Activated naive CD8-positive, alpha-beta T cell treated with anti-CD3 and anti-CD28 coated beads, Interleukin-2, amount 50 U/mL, for 24 hours (primary cell): ENCODE results near the gene MOB2.

Source experiments
- ATAC-seq: fragments of 150-1000 bp; cut with Tn5 transposase; one replicate; pipeline ENCODE4 v1.10.0; 2021
- DNase-seq: peaks from one replicate; pipeline ENCODE4 v3.0.0; 2021
- H3K27ac Mint-ChIP-seq: one replicate; pipeline ENCODE4 v1.8.0; 2021; ENCODE audit warnings: mild to moderate bottlenecking, mixed read lengths
- H3K27me3 Mint-ChIP-seq: one replicate; pipeline ENCODE4 v1.8.0; 2021; ENCODE audit warnings: mixed read lengths
- H3K36me3 Mint-ChIP-seq: one replicate; pipeline ENCODE4 v1.8.0; 2021; ENCODE audit warnings: low read depth, mixed read lengths
- H3K4me1 Mint-ChIP-seq: one replicate; pipeline ENCODE4 v1.8.0; 2021; ENCODE audit warnings: mixed read lengths
- H3K4me3 Mint-ChIP-seq: one replicate; pipeline ENCODE4 v1.8.0; 2021; ENCODE audit warnings: mild to moderate bottlenecking, moderate library complexity, mixed read lengths
- H3K9me3 Mint-ChIP-seq: one replicate; pipeline ENCODE4 v1.8.0; 2021; ENCODE audit warnings: mixed read lengths

Gene MOB2

DNA sequence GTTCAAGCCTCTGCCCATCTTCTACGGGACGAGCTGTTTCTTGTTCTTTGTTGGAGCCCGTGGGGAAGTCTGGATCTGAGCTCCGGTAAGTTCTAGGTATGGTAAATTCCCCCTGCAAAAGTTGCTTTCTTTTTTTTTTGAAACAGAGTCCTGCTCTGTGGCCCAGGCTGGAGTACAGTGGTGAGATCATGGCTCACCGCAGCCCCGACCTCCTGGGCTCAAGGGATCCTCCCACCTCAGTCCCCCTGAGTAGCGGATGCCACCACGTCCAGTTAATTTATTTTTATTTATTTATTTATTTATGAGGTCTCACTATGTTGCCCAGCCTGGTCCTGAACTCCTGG is 35.5 kb upstream of the MOB2 start:
- no peak for ATAC-seq
- DNase-seq: no peak
- H3K36me3 Mint-ChIP-seq: no peaks in the 10 kb centered on the region
- H3K27ac Mint-ChIP-seq: no peak overlapping the region
- H3K4me3 Mint-ChIP-seq: no peak overlapping the region
- H3K27me3 Mint-ChIP-seq: no peaks in the 10 kb centered on the region
- peaks cover 28% of the 10 kb centered on the region for H3K4me1 Mint-ChIP-seq
- no peaks in the 10 kb centered on the region for H3K9me3 Mint-ChIP-seq

- Mint-ChIP-seq H3K27ac (no peak overlapping the region), H3K9me3 (no peaks in the 10 kb centered on the region), H3K27me3 (no peaks in the 10 kb centered on the region), H3K36me3 (no peaks in the 10 kb centered on the region), H3K4me3 (no peak overlapping the region), H3K4me1 (peaks cover 29% of the 10 kb centered on the region)
- peak; percentile 53 for ATAC-seq
- DNase-seq: peak; percentile 27
These were observed 35.0 kb upstream of the MOB2 start for GRCh38 chr11:1521382-1522080.

GRCh38 chr11:1520663-1521267 is 34.2 kb upstream of the MOB2 start:
- H3K9me3 Mint-ChIP-seq: no peaks in the 10 kb centered on the region
- H3K4me3 Mint-ChIP-seq: no peak overlapping the region
- peaks cover 37% of the 10 kb centered on the region for H3K4me1 Mint-ChIP-seq

GRCh38 chr11:1520209-1520662 is 33.7 kb upstream of the MOB2 start:
- H3K36me3 Mint-ChIP-seq: no peaks in the 10 kb centered on the region
- no peaks in the 10 kb centered on the region for H3K9me3 Mint-ChIP-seq
- no peak overlapping the region for H3K27ac Mint-ChIP-seq
- ATAC-seq (no peak), DNase-seq (no peak)
- peaks cover 41% of the 10 kb centered on the region for H3K4me1 Mint-ChIP-seq
- H3K27me3 Mint-ChIP-seq: no peaks in the 10 kb centered on the region
- no peak overlapping the region for H3K4me3 Mint-ChIP-seq

More at GRCh38 chr11:1520663-1521267, 34.2 kb upstream of the MOB2 start:
- Mint-ChIP-seq H3K27me3 (no peaks in the 10 kb centered on the region), H3K36me3 (no peaks in the 10 kb centered on the region), H3K27ac (no peak overlapping the region)
- DNase-seq (no peak), ATAC-seq (no peak)

GRCh38 chr11:1519028-1520010 is 32.7 kb upstream of the MOB2 start:
- H3K4me1 Mint-ChIP-seq: peaks cover 46% of the 10 kb centered on the region
- DNase-seq (no peak), ATAC-seq (no peak)
- H3K27me3 Mint-ChIP-seq: no peaks in the 10 kb centered on the region
- no peak overlapping the region for H3K27ac Mint-ChIP-seq
- no peaks in the 10 kb centered on the region for H3K9me3 Mint-ChIP-seq
- no peaks in the 10 kb centered on the region for H3K36me3 Mint-ChIP-seq
- no peak overlapping the region for H3K4me3 Mint-ChIP-seq

DNA sequence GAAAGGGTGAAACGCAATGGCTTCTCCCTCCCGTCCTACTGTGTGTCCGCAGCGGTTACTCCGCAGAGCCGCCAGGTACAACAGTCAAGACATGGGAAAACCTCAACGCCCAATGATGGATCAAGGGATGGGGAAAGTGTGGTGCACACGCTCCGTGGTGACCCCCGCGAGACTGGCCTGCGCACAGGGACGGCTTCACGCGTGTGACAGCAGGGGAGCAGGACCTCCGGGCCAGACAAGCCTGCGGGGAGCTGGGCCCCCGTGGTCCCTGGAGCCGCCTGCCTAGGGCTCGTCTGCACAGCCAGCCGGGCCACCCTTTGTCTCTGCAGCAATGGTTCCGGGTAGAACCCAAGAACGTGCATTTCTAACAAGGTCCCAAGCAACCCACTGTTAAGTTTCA is 31.7 kb upstream of the MOB2 start:
- Mint-ChIP-seq H3K27ac (no peak overlapping the region), H3K4me3 (no peak overlapping the region), H3K9me3 (no peaks in the 10 kb centered on the region), H3K27me3 (no peaks in the 10 kb centered on the region), H3K4me1 (peaks cover 50% of the 10 kb centered on the region), H3K36me3 (no peaks in the 10 kb centered on the region)
- no peak for ATAC-seq
- no peak for DNase-seq

DNA sequence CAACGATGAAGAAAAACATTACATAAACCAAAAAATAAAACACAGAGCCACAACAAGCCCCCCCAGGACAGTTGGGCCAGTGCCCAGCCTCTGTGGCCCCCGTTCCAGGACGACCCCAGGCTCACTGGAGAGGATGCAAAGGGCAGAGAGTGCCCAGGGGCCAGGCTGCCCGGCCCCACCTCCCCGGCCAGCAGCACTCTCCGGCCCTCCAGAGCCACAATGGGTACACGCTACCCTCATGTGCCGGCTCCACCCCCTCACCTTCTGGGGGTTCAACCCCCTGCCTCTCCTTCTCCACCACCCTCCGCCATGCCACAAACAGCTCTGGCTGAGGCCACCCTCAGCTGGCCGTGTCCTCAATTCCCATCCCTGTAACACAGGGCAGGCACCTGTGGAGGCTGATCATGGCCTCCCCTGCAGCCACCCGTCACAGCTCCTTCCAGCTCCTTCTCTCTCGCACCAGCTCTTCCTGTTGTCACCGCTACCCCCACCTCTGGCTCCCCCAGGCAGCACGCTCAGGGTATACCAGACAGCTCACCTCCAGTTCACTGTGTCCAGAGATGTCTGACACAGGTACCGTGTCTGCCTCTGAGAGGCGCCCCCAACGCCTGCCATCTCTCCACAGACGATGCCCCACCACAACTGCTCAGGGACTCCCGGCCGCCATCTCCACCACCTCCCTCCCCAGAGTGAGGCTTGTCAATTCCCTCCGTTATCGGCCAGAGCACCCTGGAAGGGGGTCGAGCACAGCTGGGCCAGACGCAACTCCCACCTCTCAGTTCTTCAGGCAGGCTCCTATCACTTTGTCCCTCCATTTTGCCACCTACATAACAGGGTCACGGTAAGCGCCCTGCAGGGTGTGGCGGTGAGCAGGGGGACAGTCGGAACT is 30.8 kb upstream of the MOB2 start:
- no peak for DNase-seq
- peaks cover 52% of the 10 kb centered on the region for H3K4me1 Mint-ChIP-seq
- H3K9me3 Mint-ChIP-seq: no peaks in the 10 kb centered on the region
- no peak for ATAC-seq
- H3K27me3 Mint-ChIP-seq: no peaks in the 10 kb centered on the region
- peak overlapping the region; percentile 35 for H3K27ac Mint-ChIP-seq
- no peaks in the 10 kb centered on the region for H3K36me3 Mint-ChIP-seq
- no peak overlapping the region for H3K4me3 Mint-ChIP-seq

DNA sequence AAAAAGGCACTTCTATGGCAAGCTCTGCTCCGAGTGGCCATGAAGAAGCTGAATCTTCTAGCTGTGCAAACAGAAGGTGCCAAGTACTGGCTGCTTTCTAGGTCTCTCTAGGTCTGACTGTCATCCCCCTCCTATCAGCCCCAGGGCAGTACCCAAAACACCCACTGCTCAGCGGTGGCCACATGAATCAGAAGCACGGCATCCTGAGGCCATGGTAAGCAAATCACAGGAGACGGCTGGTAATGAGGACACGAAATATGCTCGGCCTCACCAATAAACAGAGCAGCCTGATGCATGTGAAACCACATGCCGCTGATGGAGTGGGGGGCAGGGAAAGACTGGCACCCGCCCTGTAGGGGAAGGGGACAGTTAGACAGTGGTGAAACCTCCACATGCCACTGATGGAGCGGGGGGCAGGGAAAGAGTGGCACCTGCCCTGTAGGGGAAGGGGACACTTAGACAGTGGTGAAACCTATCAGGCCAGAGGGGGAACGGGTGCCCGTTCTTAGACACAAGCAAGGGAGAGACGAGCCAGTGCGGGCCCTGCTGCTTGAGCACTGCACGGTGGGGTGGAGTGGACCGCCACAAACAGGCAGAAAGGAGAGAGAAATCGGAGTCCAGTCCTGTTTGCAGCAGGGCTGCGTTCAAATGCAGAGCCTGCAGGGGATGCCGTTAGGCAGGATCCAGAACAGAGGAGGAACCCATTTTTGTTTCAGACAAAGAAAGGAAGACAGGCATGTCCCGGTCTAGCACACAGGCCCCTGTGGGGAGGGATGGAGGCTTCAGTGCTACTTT is 29.9 kb upstream of the MOB2 start:
- no peak overlapping the region for H3K27ac Mint-ChIP-seq
- H3K27me3 Mint-ChIP-seq: no peaks in the 10 kb centered on the region
- no peak overlapping the region for H3K4me3 Mint-ChIP-seq
- no peaks in the 10 kb centered on the region for H3K36me3 Mint-ChIP-seq
- DNase-seq (no peak), ATAC-seq (peak; percentile 27)
- no peaks in the 10 kb centered on the region for H3K9me3 Mint-ChIP-seq
- H3K4me1 Mint-ChIP-seq: peaks cover 52% of the 10 kb centered on the region

GRCh38 chr11:1515082-1516060 is 28.8 kb upstream of the MOB2 start:
- Mint-ChIP-seq H3K27ac (no peak overlapping the region), H3K27me3 (no peaks in the 10 kb centered on the region), H3K36me3 (no peaks in the 10 kb centered on the region), H3K4me3 (no peak overlapping the region), H3K4me1 (peaks cover 52% of the 10 kb centered on the region), H3K9me3 (no peaks in the 10 kb centered on the region)
- ATAC-seq (peak; percentile 75), DNase-seq (peak; percentile 88)

DNA sequence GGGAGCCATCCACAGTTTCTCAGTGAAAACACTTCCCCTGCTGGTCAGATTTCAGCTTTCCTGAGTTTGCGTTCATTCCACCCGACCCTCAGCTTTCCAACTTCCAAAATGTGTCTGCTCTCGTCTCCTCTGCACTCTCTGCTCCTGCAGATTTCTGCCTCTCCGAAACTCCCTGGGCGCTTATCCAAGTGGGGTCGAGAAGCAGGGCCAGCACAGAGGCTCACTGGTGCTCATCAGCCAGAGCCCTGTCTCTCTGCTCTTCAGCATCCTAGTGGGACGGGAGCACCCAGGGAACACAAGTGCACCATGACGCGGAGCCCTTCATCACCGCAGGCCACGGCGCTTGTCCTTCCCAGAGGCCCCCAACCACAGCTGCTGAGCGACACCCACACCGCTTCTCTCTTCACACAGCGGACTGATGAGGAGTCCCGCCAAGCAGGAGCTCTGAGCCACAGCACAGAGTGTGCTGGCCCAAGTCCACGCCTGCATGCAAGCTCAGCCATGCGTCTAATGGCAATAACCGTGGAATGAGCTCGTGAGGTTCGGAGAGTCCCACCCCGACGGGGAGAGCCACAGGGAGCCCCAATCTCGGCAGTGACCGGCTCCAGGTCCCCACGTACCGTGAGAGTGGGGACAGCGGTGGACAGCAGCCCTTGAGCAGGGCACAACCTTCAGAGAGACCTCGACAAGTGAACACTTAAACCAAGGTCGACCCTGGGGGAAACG is 27.9 kb upstream of the MOB2 start:
- Mint-ChIP-seq H3K9me3 (no peaks in the 10 kb centered on the region), H3K36me3 (no peaks in the 10 kb centered on the region), H3K27me3 (no peaks in the 10 kb centered on the region), H3K27ac (no peak overlapping the region), H3K4me1 (peaks cover 54% of the 10 kb centered on the region), H3K4me3 (no peak overlapping the region)
- no peak for ATAC-seq
- no peak for DNase-seq

DNA sequence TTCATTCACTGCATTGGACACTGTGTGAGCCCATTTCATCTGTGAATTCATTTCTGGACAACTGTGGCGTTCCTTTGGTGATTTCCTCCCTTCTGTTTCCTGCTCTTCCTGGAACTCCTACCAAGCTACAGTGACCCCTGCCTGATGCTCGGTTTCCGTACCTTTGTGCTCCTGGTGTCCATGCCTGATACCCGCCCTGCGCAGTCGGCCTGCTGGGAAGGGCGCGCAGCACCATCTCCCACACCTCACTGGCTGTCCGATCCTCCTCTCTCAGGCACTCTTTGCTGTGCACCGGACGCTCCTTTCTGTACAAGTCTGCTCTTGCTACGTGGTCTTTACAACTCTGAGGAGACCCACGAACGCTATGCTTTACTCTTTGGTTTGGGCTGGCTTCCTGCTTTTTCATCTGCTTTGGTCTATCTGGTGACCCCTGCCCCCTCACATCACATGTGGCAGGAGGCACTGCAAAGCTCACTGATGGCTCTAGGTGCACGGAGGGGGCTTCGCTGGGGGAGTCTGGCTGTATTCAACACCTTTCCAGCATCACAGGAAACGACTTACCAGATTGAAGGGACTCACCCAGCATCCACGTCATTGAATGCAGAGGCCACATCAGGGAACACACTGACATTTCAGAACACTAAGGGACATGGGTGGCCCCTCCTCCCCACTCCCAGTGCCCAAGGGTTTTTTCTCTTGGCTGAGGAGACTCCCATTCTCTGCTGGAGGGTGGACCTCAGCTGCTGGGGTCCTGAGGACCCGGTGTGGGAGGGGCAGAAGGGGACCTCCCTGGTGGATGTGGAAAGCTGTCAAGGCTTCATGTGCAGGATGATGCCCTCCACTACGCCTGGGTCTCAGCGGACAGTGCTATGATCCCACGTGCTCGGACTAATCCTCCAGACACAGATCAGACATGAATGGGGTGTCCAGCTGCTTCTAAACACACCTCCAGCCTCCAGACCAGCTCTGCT is 27.0 kb upstream of the MOB2 start:
- Mint-ChIP-seq H3K4me3 (no peak overlapping the region), H3K4me1 (peaks cover 56% of the 10 kb centered on the region), H3K27me3 (no peaks in the 10 kb centered on the region), H3K36me3 (no peaks in the 10 kb centered on the region), H3K27ac (peak overlapping the region; percentile 71), H3K9me3 (no peaks in the 10 kb centered on the region)
- DNase-seq (no peak), ATAC-seq (no peak)
